ENCODE measurements around the gene TULP4.
"Not testable (repeated sequence)": the region's sequence is repeated elsewhere in the genome, so short reads cannot be mapped to it uniquely, and the experiment has no call there.

The TULP4 gene

DNA sequence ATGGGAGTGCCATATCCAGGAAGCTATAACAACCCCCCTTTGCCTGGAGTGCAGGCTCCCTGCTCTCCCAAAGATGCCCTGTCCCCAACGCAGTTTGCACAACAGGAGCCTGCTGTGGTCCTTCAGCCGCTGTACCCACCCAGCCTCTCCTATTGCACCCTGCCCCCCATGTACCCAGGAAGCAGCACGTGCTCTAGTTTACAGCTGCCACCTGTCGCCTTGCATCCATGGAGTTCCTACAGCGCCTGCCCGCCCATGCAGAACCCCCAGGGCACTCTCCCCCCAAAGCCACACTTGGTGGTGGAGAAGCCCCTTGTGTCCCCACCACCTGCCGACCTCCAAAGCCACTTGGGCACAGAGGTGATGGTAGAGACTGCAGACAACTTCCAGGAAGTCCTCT, 191.0 kb downstream of the TULP4 start:
- no peak for DNase-seq (ENCODE audit: low spot score)

DNA sequence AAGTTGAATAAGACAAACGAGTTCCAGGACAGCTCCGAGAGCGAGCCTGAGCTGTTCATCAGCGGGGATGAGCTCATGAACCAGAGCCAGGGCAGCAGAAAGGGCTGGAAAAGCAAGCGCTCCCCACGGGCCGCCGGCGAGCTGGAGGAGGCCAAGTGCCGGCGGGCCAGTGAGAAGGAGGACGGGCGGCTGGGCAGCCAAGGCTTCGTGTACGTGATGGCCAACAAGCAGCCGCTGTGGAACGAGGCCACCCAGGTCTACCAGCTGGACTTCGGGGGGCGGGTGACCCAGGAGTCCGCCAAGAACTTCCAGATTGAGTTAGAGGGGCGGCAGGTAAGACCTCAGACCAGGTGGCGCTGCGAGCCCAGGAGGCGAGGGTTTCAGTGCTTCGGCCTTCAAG, 191.6 kb downstream of the TULP4 start:
- DNase-seq (ENCODE audit: low spot score) = no peak

DNA sequence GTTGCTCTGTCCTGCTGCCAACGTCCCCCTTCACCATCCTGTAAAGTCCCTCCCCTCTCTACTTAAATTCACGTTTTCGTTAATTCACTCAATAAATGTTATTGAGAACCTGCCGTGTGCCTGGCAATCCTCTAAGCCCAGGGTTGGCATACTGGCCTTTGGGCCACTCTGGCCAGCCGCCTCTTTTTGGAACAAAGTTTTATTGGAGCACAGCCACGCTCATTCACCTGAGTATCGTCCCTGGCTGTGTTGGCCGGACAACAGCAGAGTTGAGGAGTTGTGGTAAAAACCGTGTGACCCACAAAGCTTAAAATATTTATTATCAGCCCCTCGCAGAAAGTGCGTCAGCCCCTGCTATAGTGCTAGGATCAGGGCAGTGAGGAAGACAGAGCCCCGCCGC, 192.9 kb downstream of the TULP4 start:
- no peak for DNase-seq (ENCODE audit: low spot score)

DNA sequence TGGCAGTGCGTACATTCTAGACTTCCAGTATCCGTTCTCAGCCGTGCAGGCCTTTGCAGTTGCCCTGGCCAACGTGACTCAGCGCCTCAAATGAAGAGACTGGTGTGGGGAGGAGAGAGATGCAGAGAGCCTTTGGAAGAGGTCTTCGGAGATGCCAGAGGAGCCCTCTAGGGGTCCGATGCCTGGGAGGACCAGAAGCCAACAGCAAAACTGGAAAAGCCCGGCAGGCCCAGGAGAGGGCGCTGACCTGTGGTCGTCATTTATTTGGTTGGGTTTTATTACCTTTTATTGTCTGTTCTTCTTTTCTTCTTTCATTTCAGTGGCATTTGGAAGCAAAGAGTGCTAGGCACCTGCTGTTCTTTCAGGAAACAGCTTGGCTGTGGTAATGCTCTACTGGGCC, 194.3 kb downstream of the TULP4 start:
- no peak for DNase-seq (ENCODE audit: low spot score)

DNA sequence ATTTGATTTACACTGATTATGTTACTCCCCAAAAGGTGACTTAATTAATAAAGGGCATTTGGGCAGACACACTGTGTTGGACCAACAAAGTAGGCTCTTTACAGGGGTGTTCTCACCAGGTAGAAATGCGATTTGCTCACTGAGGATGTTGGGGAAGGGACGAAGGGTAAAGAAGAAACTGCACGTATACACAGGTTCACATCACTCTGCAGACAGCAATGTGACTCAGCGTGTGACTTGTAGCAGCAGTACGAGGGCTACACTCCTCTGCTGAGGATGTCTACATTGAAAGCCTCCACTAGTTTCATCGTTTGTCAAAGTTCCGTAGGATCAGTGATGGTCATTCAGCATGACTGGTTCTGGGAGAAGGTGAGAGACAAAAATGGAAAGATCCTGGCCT, 194.9 kb downstream of the TULP4 start:
- no peak for DNase-seq (ENCODE audit: low spot score)

DNA sequence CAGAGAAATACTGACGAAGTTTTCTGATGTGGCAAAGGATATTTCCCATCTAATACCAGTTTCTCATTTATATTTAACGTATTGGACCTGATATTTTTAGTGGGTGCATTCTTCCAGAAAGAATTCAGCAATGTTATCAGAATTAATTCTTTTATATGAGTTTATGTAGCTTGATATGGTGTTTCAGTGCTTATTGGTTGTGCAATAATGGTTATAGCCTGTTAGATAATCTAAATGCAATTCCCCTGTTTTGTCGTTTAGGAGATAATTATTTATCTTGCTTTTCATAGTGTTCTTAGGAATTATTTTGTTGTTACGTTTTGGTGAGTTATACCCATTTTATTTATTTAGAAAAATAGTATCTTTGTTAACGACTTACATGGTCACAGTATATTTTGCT, 196.2 kb downstream of the TULP4 start:
- no peak for DNase-seq (ENCODE audit: low spot score)

DNA sequence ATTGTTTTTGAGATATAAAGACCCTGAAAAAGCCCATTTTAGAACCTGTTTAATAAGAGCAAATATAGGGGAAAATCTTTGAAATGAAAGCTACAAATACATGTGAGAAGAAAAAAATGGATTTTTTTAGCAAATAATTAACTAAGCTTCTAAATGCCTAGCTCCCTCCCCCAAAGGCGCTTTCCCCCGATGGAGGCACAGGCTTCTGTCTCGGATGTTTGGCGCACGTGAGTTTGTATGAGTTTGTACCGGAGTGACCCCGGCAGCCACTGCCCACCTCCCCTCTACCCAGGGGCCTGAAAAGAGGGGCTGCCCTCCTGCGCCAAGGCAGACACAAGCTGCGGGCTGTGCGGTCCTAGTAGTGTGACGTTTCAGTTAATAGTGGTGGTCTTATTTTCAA, 197.2 kb downstream of the TULP4 start:
- DNase-seq (ENCODE audit: low spot score) = no peak

DNA sequence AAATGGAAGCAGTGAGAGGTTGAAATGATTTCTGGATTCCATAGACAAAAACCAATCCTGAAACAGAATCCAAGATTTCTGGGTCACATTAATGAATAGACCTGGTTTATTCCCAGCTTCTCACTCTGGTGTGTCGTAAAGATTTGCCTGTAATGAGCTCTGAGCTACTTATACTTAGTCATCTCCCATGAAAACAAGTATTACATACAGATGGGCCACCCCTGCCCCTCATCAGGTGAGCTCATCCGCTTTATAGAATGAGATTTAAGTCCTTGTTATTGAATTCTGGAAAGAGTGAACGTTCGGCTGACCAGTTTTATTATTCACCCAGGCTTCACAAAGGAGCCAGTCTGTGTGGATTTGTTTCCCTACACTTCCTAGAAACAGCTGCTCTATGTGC, 200.5 kb downstream of the TULP4 start:
- DNase-seq (ENCODE audit: low spot score) = no peak

DNA sequence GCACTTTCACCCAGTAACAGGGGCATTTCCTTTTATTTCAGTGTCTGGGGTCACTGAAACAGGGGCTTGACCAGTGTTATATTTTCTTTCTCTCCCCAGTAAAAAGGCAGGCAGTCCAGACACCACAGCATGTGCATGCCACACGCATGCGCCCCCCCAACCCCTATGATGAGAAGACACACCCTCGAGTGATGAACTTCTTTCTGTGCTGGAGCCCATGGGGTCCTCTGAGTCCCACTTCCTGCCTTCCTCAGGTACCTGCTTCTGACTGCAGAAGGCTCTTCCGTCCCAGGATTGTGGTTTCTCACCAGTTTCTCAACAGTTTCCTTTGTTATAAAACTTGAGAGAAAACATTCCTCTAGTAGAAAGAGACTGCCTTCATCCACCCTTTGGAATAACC, 201.9 kb downstream of the TULP4 start:
- no peak for DNase-seq (ENCODE audit: low spot score)

DNA sequence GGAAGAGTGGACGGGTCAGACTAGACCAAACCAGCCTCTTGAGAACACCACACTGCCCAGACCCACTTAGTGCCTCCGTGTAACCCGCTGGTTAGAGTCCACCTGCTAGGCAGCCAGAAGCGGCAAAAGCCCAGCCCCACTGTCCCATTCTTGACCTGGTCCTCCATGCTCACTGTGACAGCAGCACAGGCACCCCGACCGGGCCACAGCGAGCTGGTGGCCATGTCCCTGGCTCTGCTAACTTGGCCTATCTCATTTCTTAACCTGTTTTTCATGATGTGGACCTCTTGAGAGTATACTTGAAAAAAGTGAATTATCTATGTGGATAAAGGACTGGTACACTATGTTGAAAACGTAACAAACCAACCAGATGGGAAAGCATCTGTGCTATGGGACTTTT, 202.7 kb downstream of the TULP4 start:
- no peak for DNase-seq (ENCODE audit: low spot score)

DNA sequence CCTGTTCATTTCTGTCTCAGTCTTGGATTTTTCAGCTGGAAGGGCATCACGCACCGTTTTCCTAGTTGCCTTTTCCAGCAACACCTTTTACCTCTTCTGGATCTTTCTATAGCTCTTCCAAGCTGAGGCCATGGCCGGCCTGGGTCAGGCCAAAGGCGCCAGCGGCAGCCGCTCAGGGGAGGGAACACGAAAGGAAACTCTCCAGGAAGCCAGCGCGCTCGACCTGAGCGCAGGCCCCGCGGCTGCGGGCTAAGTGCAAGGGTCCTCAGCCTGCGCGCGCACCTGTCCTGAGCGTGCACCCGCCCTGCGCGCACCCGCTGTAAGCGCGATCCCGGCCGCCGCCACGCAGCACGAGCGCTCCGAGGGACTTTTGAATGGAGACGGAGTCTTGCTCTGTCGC, 203.8 kb downstream of the TULP4 start:
- no peak for DNase-seq (ENCODE audit: low spot score)

DNA sequence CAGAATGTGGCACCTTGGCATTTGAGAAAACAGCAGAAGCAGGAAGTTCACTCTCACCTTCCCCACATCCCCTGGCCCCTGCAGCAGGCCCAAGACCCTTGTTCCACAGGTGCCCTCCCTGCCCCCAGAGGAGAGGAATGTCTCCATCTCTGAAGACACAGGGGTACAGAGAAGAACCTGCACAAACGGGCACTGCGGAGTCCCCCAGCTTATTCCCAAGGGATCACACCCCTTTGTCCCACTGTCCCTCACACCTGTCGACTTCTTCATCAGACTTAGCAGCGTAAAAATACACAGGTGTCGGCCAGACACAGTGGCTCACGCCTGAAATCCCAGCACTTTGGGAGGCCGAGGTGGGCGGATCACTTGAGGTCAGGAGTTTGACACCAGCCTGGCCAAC, 204.8 kb downstream of the TULP4 start:
- DNase-seq (ENCODE audit: low spot score) = no peak

DNA sequence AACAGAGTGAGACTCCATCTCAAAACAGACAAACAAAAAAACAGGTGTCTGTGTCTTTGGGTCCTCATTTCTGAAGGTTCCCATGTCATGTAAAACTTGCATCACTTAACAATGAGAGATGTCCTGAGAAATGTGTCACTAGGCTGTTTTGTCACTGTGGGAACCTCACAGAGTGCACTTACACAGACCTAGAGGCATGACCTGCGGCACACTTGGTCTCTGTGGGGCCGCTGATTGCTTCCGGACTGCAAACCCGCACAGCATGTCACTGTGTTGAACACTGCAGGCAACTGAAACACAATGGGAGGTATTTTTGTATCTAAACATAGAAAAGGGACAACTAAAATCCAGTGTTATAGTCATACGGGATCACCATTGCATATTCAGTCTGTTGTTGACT, 205.3 kb downstream of the TULP4 start:
- no peak for DNase-seq (ENCODE audit: low spot score)

DNA sequence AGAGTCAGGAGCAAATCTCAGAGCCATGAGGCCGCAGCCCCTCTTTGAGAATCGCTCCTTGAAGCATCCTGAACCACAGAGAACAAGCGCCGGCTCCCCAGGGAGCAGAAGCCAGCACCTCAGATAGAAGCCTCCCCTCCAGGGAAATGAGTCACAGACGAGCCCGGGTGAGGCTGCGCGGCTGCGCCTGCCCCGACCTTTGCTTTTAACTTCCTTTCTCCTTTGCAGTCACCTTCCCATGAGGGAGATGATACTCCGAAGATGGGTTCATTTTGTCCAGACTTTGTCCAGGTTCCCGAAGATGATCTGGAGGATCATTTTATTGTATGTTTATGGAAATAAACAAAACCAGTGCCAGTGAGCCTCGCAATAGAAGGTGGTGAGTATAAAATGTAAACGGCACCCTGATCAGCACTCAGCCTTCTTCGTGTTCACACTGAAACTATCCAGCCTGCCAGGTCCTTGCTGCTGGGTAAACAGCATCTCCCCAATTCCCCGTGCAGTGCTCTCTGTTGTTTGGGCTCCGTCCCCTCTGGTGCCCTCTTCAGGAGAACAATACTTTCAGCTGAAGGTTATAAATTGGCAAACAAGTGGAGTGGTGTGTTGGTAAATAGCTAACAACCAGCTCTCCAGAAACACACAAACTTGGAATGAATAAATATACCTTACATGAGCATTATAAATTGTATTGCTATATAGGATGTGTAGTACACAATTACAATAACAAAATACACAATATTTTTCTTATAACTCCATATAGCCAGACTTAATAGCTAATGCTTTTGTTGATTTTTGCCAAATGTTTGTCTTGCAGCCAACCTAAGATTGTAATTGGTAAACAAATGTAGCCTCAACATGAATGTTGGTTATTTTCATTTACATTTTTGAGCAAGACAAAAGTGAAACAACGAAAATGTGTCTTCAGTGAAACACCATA, 206.2 kb downstream of the TULP4 start:
- no peak for DNase-seq (ENCODE audit: low spot score)

DNA sequence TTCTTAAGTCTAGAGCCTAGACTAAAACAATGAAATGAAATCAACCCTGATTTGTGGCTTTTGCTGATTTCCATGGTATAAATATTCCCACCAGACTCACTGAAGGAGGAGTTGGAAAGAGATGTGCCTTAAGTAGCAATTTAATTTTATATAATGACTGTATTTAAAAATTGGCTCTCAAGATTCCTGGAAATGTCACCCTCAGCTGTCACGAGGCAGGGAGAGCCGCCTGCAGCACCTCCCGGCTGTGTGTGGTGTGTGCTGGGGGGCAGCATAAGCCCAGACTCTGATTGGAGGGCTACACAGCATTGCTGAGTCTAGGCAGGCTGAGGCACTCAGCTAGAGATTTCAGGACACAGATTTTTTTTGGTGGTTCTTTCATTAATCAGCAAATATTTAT, 207.0 kb downstream of the TULP4 start:
- no peak for DNase-seq (ENCODE audit: low spot score)

DNA sequence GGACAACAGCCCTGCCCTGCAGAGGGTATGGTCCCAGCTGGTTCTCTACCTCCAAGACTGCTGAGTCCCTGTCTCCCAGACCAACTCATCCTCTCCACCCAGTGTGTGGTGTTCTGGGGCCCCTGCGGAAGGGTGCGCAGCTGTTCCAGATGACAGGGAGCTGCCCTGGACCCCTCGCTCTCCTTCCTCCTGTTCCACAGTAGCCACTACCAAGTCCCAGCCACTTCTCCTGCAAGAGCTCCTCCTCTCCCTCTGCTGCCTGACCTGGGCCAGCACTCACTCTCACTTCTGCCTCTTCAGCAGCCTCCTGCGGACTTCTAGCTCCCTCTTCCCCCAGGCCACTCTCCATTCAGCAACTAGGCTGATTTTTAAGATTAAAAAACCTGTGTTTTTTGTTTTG, 207.5 kb downstream of the TULP4 start:
- no peak for DNase-seq (ENCODE audit: low spot score)

DNA sequence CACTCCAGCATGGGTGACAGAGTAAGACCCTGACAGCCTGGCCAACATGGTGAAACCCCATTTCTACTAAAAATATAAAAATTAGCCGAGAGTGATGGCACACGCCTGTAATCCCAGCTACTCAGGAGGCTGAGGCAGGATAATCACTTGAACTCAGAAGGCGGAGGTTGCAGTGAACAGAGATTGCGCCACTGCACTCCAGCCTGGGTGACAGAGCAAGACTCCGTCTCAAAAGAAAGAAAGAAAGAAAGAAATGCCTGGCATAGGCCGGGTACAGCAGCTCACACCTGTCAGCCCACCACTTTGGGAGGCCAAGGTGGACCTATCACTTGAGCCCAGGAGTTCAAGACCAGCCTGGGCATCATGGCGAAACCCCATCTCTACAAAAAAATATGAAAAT, 208.7 kb downstream of the TULP4 start:
- not testable (repeated sequence) for DNase-seq (ENCODE audit: low spot score)

DNA sequence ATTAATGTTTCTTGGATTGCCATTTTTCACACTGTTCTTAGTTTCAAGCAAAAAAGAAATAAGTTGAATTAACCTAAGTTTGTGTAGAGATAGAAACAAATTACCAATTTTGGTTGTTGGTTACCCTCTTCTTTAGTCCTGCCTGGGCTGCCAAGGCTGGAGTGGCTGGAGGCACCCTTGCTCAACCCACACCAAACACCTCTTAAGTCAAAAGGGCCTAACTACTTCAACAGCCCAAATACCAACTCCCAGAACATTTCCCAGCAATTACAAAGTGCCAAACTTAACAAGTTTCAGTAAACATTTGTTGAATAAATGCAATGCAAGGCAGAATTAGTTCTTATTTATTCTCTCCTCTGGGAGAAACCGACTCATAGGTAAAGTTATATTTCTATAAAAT, 209.5 kb downstream of the TULP4 start:
- no peak for DNase-seq (ENCODE audit: low spot score)

DNA sequence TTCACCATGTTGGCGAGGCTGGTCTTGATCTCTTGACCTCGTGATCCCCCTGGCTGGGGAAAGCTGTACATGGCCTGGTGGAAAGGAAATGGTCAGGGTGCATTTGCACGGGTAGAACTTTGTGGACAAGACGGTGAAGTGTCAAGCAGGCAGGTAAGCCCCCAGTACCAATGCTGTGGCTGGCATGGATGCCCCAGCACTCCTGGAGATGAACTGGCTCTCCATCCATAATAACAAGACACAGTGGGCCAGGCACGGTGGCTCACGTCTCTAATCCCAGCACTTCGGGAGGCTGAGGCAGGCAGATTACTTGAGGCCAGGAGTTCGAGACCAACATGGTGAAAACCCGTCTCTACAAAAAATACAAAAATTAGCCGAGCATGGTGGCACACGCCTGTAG, 210.4 kb downstream of the TULP4 start:
- DNase-seq (ENCODE audit: low spot score) = no peak

DNA sequence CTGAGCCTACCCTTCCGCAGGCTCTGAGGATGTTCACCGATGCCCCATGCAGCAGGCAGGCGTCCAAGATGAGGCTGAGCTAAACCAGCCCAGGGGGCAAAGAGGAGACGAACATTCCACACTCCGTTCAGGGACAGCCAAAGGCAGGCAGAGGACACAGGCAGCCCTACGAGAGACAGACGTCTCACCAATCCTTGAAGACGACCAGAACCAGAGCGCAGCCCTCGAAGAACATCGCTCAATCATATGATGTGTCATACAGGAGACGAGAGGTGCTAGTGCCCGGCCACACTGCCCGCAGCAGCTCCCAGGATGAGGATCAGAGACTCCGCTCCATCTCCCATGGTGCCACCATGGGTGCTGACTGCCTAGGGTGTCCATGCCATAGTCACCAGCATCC, 212.0 kb downstream of the TULP4 start:
- DNase-seq (ENCODE audit: low spot score) = no peak

DNA sequence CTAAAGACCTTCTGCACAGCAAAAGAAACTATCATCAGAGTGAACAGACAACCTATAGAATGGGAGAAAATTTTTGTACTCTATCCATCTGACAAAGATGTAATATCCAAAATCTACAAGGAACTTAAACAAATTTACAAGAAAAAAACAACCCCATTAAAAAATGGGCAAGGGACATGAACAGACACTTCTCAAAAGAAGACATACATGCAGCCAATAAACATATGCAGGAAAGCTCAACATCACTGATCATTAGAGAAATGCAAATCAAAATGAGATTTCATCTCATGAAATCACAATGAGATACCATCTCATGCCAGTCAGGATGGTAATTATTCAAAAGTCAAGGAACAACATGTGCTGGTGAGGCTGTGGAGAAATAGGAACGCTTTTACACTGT, 215.6 kb downstream of the TULP4 start:
- DNase-seq (ENCODE audit: low spot score) = not testable (repeated sequence)

DNA sequence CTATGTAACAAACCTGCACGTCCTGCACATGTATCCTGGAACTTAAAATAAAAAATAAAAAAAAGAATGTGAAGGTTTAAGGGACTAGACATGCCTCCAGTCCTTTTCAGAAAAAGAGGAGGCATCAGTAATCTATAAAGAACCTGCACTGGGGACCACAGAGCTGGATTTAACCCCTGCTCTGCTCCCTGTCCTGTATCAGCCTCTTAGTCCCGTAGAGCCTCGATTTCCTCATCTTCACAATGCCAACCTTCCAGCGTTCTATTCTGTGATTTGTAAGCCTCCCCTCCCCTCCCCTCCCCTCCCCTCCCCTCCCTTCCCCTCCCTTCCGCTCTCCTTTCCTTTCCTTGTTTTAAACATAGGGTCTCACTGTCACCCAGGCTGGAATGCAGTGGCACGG, 216.6 kb downstream of the TULP4 start:
- no peak for DNase-seq (ENCODE audit: low spot score)

DNA sequence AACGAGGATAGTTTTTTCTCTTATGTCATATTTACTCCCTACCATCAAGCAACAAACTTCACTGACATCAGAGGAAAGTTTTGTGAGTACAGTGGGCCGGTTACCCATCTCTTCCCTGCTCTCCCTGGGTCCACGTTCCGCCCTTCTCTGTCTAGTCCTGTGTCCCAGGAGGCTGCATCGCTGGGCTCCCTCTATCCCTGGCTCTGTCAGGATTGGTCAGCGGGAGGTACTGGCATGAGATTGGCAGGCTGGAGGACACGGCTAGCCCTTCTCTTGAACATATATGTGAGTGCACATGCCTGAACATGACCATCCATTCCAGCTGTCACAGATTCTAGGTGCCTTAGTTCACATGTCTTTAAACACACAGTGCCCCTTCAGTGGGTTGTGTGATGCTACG, 217.4 kb downstream of the TULP4 start:
- DNase-seq (ENCODE audit: low spot score) = no peak

DNA sequence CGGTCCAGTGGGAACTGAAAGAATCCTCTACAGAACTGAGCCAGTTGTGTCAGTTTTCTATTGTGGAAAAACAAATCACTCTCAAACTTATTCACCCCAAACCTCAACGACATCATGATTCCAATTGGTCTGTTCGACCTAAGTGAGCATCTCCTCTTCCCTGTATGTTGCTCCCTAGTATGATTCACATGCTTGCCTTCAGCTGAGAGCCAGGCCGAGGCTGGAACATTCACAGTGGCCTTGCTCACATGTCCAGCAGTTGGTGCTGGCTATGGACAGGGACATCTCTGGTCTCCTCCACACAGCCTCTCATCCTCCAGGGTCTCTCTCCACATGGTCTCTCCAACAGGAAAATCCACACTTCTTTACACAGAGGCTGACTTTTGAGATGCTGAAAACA, 219.3 kb downstream of the TULP4 start:
- DNase-seq (ENCODE audit: low spot score) = no peak
